GM12878 (cell line): ENCODE results near the gene HEATR9. TPM values are rescaled to one million over a fixed set of nuclear protein-coding genes. Genes with fewer than 3 reads are reported as not detected.

Experiments used
- ATF2 ChIP-seq: IDR thresholded peaks from 2 replicates; pipeline ENCODE4 v1.6.1; 2012; ENCODE audit warnings: low read length, inconsistent platforms
- BRCA1 ChIP-seq: IDR thresholded peaks from 2 replicates; pipeline ENCODE4 v1.6.1; 2011; ENCODE audit warnings: low read depth, low read length, improper control_type of control experiment
- CHD4 ChIP-seq: fragments of 200-600 bp; sonication (generic); IDR thresholded peaks from 2 replicates; pipeline ENCODE4 v1.6.1; 2016; ENCODE audit warnings: mild to moderate bottlenecking
- FOS ChIP-seq: IDR thresholded peaks from 3 replicates; pipeline ENCODE4 v1.6.1; 2011; ENCODE audit warnings: borderline replicate concordance; ENCODE audit not compliant: insufficient read length; ENCODE audit errors: extremely low read depth
- GABPA ChIP-seq: IDR thresholded peaks from 2 replicates; pipeline ENCODE4 v1.6.1; 2014; ENCODE audit warnings: antibody characterized with exemption, low read depth, mild to moderate bottlenecking, inconsistent platforms
- IRF5 ChIP-seq: fragments of 450-650 bp; IDR thresholded peaks from 2 replicates; pipeline ENCODE4 v1.6.1; 2017; ENCODE audit warnings: borderline replicate concordance
- POLR2AphosphoS2 ChIP-seq: IDR thresholded peaks from 2 replicates; pipeline ENCODE4 v1.6.1; 2011; ENCODE audit warnings: low read depth, mild to moderate bottlenecking, low read length, improper control_type of control experiment, moderate library complexity
- PRDM15 ChIP-seq: fragments of 450-650 bp; formaldehyde crosslinking; IDR thresholded peaks from 2 replicates; pipeline ENCODE4 v1.4.0; 2020; ENCODE audit warnings: mild to moderate bottlenecking, moderate library complexity
- RFX5 ChIP-seq: IDR thresholded peaks from 2 replicates; pipeline ENCODE4 v1.6.1; 2011; ENCODE audit warnings: low read depth, low read length, improper control_type of control experiment
- ZBTB33 ChIP-seq: fragments of 450-650 bp; IDR thresholded peaks from 2 replicates; pipeline ENCODE4 v1.6.1; 2017; ENCODE audit warnings: mild to moderate bottlenecking
- ZNF384 ChIP-seq: IDR thresholded peaks from 2 replicates; pipeline ENCODE4 v1.6.1; 2012; ENCODE audit warnings: low read depth, mild to moderate bottlenecking, low read length, improper control_type of control experiment, borderline replicate concordance
- polyA plus RNA-seq, 11 experiments: library from polyadenylated mRNA; depleted of rRNA in 4 of 11; unstranded in 6 of 11; stranded (reverse) in 5 of 11; fragments of >200 nt; fragmentation: Nextera tagmentation in 4 of 11; fragmentation: Illumina TruSeq in 1 of 11; extraction: Ambion mirVana in 4 of 11; extraction: Trizol in 1 of 11; gene quantifications; 1 replicate in 1 of 11; 2 replicates in 10 of 11; pipeline versions ENCODE4 v1.2.1 to v1.2.3, GENCODE V29; 2011 to 2016; ENCODE audit warnings: inconsistent platforms in 2 of 11, missing spikeins in 2 of 11, low read depth in 1 of 11
- total RNA-seq, 4 experiments: library from RNA; depleted of rRNA in 3 of 4; stranded (reverse); fragments of >200 nt in 3 of 4; fragmentation: Illumina TruSeq in 1 of 4; extraction: Trizol in 1 of 4; gene quantifications; 2 replicates each; pipeline versions ENCODE4 v1.2.1 to v1.2.3, GENCODE V29; 2013 to 2021
- TF ChIP-seq, protein P1 (sequence below): fragments of 450-650 bp; IDR thresholded peaks from 2 replicates; pipeline ENCODE4 v1.6.1; 2017; ENCODE audit warnings: mild to moderate bottlenecking, moderate library complexity
- TF ChIP-seq, protein P2 (sequence below), 3 experiments: IDR thresholded peaks in 2 of 3; conservative IDR thresholded peaks in 1 of 3; 2 replicates each; pipeline ENCODE4 v1.5.1; 2011; ENCODE audit warnings: low read depth in 3 of 3, low read length in 3 of 3, mild to moderate bottlenecking in 3 of 3, control low read depth in 2 of 3, moderate library complexity in 2 of 3, inconsistent platforms in 1 of 3, mixed read lengths in 1 of 3; ENCODE audit not compliant: control insufficient read depth in 2 of 3, insufficient read depth in 1 of 3; ENCODE audit errors: extremely low read depth in 1 of 3

The HEATR9 gene
- total and polyA plus RNA-seq, 10 of the 15 experiments (the other 5 are each of a cell fraction or from before 2014, with no cell fraction given) = 0.04 to 0.43 (median 0.13) TPM; not detected in 2

DNA sequence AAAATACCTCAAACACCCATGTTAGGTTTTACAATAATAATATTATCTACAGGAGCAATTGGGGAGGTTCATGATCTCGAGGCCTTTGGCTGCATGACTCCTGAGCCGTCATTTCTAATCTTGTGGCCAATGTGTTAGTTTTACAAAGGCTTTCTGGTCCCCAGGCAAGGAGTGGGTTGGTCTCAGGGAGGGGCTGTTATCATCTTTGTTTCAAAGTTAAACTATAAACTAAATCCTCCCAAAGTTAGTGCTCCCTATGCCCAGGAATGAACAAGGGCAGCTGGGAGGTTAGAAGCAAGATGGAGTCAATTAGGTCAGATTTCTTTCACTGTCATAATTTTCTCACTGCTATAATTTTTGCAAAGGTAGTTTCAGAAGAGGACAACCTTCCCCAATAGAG, 20.6 kb upstream of the HEATR9 start (continued):
- TF ChIP-seq ZBTB33 (no peak), GABPA (no peak), PRDM15 (no peak), BRCA1 (no peak), RFX5 (no peak), ZNF384 (no peak), CHD4 (no peak), ATF2 (no peak), POLR2AphosphoS2 (no peak), IRF5 (no peak), FOS (no peak)
- TF ChIP-seq, protein P1, sequence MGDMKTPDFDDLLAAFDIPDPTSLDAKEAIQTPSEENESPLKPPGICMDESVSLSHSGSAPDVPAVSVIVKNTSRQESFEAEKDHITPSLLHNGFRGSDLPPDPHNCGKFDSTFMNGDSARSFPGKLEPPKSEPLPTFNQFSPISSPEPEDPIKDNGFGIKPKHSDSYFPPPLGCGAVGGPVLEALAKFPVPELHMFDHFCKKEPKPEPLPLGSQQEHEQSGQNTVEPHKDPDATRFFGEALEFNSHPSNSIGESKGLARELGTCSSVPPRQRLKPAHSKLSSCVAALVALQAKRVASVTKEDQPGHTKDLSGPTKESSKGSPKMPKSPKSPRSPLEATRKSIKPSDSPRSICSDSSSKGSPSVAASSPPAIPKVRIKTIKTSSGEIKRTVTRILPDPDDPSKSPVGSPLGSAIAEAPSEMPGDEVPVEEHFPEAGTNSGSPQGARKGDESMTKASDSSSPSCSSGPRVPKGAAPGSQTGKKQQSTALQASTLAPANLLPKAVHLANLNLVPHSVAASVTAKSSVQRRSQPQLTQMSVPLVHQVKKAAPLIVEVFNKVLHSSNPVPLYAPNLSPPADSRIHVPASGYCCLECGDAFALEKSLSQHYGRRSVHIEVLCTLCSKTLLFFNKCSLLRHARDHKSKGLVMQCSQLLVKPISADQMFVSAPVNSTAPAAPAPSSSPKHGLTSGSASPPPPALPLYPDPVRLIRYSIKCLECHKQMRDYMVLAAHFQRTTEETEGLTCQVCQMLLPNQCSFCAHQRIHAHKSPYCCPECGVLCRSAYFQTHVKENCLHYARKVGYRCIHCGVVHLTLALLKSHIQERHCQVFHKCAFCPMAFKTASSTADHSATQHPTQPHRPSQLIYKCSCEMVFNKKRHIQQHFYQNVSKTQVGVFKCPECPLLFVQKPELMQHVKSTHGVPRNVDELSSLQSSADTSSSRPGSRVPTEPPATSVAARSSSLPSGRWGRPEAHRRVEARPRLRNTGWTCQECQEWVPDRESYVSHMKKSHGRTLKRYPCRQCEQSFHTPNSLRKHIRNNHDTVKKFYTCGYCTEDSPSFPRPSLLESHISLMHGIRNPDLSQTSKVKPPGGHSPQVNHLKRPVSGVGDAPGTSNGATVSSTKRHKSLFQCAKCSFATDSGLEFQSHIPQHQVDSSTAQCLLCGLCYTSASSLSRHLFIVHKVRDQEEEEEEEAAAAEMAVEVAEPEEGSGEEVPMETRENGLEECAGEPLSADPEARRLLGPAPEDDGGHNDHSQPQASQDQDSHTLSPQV = peak; percentile 91
- TF ChIP-seq, protein P2, sequence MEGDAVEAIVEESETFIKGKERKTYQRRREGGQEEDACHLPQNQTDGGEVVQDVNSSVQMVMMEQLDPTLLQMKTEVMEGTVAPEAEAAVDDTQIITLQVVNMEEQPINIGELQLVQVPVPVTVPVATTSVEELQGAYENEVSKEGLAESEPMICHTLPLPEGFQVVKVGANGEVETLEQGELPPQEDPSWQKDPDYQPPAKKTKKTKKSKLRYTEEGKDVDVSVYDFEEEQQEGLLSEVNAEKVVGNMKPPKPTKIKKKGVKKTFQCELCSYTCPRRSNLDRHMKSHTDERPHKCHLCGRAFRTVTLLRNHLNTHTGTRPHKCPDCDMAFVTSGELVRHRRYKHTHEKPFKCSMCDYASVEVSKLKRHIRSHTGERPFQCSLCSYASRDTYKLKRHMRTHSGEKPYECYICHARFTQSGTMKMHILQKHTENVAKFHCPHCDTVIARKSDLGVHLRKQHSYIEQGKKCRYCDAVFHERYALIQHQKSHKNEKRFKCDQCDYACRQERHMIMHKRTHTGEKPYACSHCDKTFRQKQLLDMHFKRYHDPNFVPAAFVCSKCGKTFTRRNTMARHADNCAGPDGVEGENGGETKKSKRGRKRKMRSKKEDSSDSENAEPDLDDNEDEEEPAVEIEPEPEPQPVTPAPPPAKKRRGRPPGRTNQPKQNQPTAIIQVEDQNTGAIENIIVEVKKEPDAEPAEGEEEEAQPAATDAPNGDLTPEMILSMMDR (IDR thresholded peaks at IDR 0.05 in 2 of 3, conservative IDR thresholded peaks at IDR 0.05 in 1 of 3; ENCODE audit: control insufficient read depth in 2 of 3, extremely low read depth in 1 of 3, insufficient read depth in 1 of 3, low read depth in 3 of 3, low read length in 3 of 3) = no peak
